Measurements from ENCODE around the gene NEURL1B. TPM values are rescaled to one million over a fixed set of nuclear protein-coding genes. Genes with fewer than 3 reads are reported as not detected.

The NEURL1B gene
- total RNA-seq, 1 donor from 2014 or later = 131 TPM

- Histone ChIP-seq H3K27me3 (no peaks in the 10 kb centered on the region), H3K9me3 (peaks cover 0 to 9% of the 10 kb centered on the region in 2 donors), H3K36me3 (no peaks in the 10 kb centered on the region), H3K27ac (peak overlapping the region; percentile 78 to 83), H3K4me1 (peaks cover 10 to 19% of the 10 kb centered on the region in 2 donors), H3K4me3 (no peak overlapping the region)
- intact Hi-C loops (cut with DNase I) = no loop called here
- TF ChIP-seq CTCF (IDR thresholded peaks at IDR 0.05) = no peak
- DNase-seq (ENCODE audit: low spot score in 2 of 2) = no peak
Measured at GRCh38 chr5:172658391-172658790, 17.3 kb downstream of the NEURL1B start.

- Histone ChIP-seq H3K27me3 (no peaks in the 10 kb centered on the region), H3K4me3 (no peak overlapping the region), H3K27ac (peak overlapping the region; percentile 78 to 83), H3K9me3 (peaks cover 0 to 9% of the 10 kb centered on the region in 2 donors), H3K36me3 (no peaks in the 10 kb centered on the region), H3K4me1 (peaks cover 10 to 19% of the 10 kb centered on the region in 2 donors)
- intact Hi-C loops (cut with DNase I) = no loop called here
- no peak for DNase-seq (ENCODE audit: low spot score in 2 of 2)
- no peak for TF ChIP-seq CTCF (IDR thresholded peaks at IDR 0.05)
Measured at GRCh38 chr5:172658961-172659501, 18.0 kb downstream of the NEURL1B start.

- H3K36me3 ChIP-seq = no peaks in the 10 kb centered on the region
- H3K4me3 ChIP-seq = no peak overlapping the region
- intact Hi-C loops (cut with DNase I) = no loop called here
- peaks cover 10 to 19% of the 10 kb centered on the region in 2 donors for H3K4me1 ChIP-seq
- H3K9me3 ChIP-seq = peaks cover 0 to 9% of the 10 kb centered on the region in 2 donors
- H3K27ac ChIP-seq = peak overlapping the region; percentile 78 to 83
- H3K27me3 ChIP-seq = no peaks in the 10 kb centered on the region
- no peak for TF ChIP-seq CTCF (IDR thresholded peaks at IDR 0.05)
- DNase-seq (ENCODE audit: low spot score in 2 of 2) = no peak
Measured at GRCh38 chr5:172659570-172659908, 18.5 kb downstream of the NEURL1B start.

GRCh38 chr5:172659909-172660628, 19.0 kb downstream of the NEURL1B start:
- Histone ChIP-seq H3K36me3 (no peaks in the 10 kb centered on the region), H3K4me3 (no peak overlapping the region), H3K27ac (peak overlapping the region; percentile 78 to 83), H3K9me3 (peaks cover 0 to 9% of the 10 kb centered on the region in 2 donors), H3K27me3 (no peaks in the 10 kb centered on the region), H3K4me1 (peaks cover 10 to 19% of the 10 kb centered on the region in 2 donors)
- peak; percentile 73 to 92 for DNase-seq (ENCODE audit: low spot score in 2 of 2)
- TF ChIP-seq CTCF (IDR thresholded peaks at IDR 0.05) = no peak
- intact Hi-C loops (cut with DNase I) = no loop called here

GRCh38 chr5:172660974-172661373, 19.9 kb downstream of the NEURL1B start:
- H3K27ac ChIP-seq = peak overlapping the region; percentile 78 to 83
- H3K36me3 ChIP-seq = no peaks in the 10 kb centered on the region
- DNase-seq (ENCODE audit: low spot score in 2 of 2) = no peak
- intact Hi-C loops (cut with DNase I) = no loop called here
- H3K4me3 ChIP-seq = no peak overlapping the region
- H3K4me1 ChIP-seq = peaks cover 10 to 19% of the 10 kb centered on the region in 2 donors
- H3K27me3 ChIP-seq = no peaks in the 10 kb centered on the region
- no peak for TF ChIP-seq CTCF (IDR thresholded peaks at IDR 0.05)
- H3K9me3 ChIP-seq = peaks cover 0 to 1% of the 10 kb centered on the region in 2 donors

Data from ascending aorta (tissue), 2 donors.